HT1080 (cell line): ENCODE data around the gene TMEM92. TPM values are rescaled to one million over a fixed set of nuclear protein-coding genes. Genes with fewer than 3 reads are reported as not detected.
A peak's percentile ranks its signal among the peaks of the same experiment; 100 is the strongest.
"Not testable (repeated sequence)": the region's sequence is repeated elsewhere in the genome, so short reads cannot be mapped to it uniquely, and the experiment has no call there.

Experiments used
- DNase-seq: peaks from one replicate; pipeline ENCODE4 v3.0.0-alpha.2; 2015; ENCODE audit warnings: low read depth
- total RNA-seq: library from RNA; depleted of rRNA; stranded (reverse); fragments of >200 nt; shearing (Covaris generic); gene quantifications from 2 replicates; pipeline ENCODE4 v1.2.3, GENCODE V29; 2014

Gene TMEM92
- total RNA-seq, 1 experiment from 2014 or later: 2.5 TPM

DNA sequence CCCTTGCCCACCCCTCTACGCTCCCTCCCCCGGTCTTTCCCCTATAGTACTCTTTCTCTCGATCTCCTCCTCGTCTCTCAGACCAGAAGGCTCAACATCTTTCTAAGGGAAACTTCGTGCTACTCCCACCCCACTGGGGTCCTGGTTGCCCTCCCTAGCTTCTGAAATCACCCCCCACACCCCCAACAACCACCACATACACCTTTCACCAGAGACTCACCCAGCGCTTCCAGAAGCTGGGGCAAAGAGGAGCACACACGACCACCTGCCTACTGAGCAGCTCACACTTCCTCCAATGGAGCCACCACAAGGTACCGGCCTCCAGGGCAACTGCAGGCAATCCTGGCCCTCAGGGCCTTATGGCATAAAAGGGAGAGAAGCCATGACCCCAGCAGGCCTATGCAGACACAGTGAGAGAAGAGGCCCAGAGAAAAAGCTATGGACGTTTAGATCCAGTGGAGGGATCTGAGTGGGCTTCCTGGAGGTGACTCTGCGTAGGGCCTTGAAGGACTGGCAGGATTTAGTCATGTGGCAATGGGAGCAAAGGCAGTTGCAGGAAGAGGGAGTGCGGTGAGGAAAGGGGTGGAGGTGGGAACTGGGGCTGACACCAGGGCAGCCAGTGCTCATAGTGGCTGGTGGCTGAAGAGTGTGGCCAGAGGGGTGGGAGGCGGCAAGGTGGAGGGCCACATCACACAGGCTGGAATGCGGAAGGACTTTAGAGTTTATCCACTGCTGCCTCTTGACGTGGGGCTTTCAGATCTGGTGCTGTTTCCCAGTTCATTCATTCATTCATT, 12.1 kb upstream of the TMEM92 start:
- DNase-seq: no peak

DNA sequence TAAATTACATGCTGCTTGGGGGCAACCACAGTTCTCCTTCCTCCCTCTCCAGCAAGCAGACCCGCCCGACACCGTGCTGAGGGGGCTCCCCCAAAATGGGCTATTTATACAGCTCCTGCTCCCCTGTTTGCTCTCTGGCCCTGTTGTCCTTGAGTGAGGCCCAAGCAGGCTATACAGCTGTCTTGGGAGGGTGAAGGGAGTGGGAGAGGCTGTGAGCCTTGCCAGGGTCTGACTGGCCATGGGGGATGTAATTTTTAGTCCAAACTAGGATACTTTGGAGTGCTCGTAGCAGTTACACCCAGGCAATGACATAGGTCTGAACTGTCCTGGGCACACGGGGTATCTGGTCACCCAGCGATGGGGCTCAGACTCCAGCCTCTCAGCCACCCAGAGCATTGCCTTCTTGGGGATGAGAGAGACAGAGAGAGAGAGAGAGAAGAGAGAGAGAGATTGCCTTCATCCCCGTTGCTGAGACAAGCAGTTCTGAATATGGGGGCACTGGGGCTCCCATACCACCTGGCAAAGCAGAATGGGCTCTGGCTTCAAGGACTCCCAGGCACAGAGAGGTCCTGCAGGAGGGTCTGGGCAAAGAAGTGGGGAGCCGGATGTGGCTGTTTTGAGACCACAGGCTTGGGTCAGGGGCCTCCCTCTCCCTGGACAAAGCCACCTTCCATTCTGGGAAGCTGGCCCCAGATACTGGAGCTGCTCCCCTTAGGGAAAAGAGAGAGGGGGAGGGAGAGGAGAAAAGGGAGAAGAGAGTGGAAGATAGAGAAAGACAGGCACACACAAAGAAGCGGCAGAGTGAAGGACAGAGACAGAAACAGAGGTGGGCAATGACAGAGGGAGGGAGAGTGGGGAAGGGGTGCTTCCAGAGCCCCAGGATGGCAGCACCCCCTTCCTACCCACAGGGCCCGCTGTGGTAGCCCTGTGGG, 10.7 kb upstream of the TMEM92 start:
- no peak for DNase-seq

DNA sequence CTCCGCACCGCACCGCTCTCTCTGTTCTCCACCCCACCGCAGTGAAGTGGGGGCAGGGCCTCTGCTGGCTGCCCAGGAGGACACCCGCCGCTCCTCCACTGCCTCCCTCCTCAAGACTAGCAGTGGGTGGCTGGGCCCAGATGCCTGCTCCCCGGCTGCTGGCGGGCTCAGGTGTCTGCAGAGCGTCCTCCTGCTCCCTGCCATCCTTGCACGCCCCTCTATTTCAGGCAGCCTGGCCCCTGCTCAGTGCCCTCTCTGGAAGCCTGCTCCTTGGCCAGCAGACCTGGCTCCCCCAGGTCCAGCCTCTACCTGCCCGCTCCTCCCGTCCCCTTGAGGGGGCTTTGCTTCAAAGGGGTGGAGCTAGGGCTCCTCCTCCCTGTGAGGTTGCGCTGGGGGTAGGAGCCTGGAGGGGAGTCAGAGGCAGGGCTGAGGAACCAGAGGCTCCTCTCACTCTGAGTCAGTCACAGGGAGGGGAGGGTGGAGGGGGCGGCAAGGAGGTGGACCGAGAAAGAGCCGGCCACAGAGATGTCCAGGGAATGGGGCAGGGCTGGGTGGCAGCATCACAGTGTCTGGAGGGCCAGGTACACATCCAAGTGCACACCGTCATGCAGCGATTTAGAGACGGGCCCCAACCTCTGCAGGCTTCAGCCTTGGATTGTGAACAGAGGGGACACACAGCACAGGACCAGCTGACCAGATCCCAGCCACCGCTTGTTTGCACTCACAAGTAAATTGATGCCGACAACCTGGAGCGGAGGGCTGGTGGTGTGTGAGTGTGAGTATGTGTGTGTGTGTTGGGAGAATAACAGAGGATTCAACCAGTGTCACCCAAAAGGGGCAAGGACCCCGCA, 9.8 kb upstream of the TMEM92 start:
- no peak for DNase-seq

DNA sequence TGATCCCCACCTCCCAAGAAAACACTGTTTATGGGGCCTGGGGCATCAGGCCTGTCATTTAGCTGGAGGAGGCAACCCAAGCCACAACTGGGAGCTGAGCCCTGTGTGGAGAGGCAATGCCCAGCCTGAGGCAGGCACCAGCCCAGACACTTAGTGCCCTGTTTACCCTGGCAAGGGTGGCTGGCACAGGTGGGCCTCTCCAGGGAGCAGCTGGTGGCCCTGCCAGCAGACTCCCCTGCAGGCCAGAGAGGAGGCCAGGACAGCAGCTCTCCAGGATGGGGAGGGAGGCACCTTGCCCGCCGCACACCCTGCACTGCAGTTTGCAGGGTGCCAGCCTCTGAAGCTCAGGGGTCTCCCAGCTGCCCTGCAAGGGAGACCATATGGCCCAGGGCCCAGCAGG, 9.1 kb upstream of the TMEM92 start:
- DNase-seq: no peak

DNA sequence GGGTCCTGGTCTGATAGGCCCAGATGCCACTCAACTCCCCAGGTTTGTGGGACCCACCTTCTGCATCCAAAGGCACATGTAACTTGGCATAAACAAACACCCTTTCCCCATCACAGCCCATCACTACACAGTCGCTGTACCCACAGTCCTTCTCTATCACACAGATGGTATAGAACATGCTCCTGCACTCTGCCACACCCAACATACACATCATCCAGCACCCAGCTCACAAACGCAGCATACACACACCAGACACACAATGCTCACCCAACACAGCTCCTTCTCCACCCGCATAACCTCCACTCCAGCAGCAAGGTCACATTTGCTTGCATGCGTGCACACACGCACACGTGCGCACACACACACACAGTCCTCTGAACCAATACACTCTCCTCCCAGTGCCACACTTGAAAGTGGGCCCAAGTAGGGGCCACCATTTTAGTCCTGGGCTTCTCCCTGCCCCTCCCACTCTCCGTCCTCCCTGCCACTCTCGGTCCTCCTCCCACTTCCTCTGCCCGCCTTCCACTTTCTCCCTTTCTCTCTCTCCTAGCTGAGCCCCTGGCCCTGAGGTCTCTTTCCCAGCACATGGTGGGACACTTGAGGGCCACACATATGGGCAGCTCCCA, 8.5 kb upstream of the TMEM92 start:
- no peak for DNase-seq

DNA sequence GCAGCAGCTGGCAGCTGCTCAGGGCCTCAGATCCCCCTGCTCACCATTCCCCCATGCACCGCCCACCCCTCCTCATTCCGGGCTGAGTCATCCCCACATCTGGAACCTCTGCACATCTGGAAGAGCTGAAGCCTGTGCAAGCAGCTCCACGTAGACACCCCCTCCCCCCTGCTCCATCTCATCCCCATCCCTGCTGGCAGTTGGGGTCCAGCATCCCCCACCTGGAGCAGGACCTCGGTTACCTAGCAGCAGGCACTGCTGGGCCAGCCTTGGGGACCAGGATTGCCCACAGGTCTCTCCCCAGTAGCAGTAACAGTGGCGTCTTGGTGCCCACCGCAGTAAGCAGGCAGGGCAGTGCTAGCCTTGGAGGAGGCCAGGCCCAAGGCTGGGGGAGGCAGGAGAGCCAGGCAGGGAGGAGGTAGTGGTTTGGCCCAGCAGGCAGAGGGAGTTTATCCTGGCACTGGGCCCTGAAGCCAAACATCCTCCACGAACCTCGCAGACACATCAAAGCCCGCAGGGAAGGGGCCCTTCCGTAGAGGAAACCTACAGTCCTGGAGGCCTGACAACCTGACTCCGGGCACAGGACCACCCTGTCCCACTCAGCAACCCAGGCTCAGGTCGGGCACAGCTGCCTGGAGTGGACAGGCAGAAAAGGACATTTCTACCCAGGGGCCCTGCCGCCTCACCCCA, 7.7 kb upstream of the TMEM92 start:
- peak; percentile 87 for DNase-seq

DNA sequence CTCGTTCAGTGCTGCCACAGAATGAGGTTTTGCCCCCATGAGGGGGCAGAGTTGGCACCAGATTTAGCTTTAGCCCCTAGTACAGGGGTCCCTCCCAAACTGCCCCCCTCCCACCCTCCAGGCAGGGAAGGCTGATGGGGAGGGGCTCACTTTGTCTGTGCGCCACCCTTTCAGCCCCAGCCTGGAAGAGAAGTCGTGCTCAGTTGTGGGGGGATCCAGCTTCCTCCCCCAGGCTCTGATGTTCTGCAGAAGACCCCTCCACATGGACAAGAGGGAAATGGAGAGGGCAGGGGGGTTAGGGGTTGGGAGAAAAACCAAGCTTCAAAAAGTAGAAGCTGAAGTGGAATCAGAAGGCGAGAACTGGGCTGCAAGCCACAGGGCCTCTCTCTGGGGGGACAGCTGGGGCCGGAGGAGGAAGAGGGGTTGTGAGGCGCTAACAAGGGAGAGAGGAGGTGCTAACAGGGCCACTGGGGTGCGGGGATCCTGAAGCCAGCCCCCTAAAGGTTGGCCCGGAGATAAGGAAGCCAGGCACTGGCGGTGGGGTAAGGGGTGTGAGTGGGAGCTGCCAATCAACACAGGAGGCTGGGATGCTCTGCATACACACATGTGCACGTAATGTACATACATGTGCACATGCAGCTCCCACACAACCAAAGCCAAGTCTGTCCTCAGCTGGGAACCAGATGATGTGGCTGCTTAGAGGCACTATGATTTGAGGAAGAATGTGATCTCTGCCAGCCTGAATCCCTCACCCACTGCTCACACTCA, 7.0 kb upstream of the TMEM92 start:
- DNase-seq: no peak

DNA sequence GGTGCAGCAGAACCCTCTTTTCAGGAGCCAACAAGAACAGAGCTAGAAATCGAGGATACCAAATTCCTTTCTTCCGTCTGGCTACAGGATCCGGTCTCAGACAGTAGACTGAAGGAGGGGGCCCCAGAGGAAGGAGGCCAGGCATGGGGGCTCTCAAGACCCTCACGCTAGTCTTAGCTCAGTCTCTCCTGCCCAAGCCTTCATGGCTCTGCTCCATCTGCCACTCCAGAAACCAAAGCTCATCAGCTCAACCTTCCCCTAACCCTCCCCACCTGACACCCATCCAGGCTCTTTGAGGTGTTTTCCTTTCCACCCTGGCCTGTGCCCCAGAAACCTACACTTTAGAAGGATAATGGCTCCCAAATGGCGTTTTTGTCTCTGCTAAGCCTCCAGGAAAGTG, 6.2 kb upstream of the TMEM92 start:
- DNase-seq: no peak

DNA sequence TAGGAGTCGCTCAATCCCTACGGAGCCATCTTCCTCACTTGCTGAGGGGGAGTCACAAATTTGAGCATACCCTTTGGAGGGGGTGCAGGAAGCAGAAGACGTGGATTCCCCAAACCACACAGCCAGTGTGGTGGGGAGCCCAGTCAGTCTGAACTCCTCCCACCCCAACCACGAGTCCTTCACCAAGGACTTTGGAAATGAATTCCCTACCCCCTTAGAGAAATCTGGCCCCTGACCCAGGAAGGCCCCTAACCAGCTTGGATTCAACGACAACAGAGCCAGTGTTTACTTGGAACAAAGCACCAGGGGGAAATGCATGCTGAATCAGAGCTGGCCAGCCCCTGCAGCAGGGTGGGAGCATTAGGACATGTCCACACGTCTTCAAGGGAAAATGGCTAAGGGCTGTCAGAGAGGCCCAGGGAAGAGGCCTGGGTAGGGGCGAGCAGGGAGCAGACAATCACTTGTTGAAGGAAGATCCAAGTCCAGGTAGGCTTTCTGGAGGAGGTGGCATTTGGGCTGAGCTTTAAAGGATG, 5.5 kb upstream of the TMEM92 start:
- DNase-seq: no peak

DNA sequence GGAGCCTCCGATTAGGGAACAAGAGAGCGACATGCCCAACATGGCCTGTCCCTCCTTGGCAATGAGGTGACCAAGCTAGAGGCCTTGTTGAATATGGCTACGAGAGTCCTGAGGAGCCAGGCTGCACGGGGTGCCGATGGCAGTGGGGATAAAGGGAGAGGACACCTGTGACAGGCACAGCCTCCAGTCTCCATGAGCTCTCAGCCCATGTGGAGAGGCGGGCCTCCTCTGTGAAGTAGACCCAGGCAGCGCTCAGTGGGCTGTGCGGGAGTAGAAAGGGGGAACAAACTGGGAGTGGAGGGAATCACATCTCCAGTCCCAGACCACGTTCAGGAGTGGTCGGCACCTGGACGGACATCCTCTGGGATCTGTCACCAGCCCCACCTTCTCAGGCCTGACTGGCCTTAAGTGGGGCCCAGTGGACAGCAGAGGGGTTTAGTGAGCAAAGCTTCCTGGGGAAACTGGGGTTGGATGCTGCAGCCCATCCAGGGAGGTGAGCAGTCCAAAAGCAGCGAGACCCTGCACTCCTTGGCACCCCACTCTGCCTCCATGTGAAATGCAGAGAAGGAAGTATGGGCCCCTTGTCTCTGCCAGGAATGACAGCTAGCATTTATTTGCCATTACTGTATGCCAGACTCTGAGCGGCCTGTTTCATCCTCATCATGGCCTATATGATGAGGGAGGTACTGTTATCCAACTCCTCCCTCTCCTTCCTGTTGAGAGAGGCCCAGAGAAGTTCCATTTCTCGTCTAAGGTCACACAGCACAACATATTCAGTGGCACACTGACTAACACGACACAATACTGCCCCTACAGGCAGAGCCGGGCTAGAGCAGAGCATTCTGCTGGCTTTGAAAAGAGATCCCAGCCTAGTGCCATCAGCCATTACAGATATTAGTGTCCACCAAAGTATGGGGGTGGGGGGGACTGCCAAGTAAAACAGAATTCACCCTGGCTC, 4.5 kb upstream of the TMEM92 start:
- DNase-seq: peak; percentile 67

DNA sequence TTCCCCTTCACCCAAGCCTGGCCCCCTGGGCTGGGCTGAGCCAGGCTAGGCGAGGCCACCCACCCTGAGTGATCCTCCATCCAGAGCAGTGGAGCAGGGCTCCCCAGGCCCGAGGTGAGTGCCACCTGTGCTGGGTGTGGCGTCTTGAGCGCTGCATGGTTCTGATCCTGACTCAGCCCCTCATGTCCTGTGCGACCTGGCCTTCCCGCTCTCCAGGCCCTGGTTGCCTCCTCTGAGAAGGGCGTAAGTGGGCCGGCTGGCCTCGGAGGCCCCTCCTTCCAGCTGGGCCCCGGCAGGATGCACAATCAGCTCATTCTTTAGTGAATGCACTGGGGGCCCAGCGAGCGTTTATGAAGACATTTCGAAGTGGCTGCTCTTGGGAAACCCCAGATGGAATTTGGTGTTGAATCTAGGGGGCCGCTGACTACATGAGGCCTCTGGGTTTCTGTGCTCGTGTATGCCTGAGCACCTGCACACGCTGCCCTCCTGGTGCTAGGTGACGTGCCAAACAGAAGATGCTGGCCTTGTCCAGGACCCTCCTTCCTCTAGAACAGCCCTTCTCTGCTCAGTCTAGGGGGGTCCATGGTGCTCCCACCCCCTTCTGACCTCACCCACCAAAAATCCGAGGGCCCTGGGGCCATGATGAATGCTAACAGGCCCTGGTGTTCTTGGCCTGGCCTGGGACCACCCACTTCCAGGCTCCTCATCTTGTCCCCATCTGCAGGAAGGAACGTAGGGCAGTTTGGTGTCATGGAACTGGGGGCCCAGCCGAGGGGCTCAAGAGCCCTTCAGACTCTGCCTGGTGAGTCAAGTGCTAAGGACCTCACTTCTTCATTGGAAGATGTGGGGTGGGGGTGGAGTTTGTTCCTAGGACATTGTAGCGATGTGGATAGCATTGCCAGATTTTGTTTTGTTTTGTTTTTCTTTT, 3.6 kb upstream of the TMEM92 start:
- no peak for DNase-seq

DNA sequence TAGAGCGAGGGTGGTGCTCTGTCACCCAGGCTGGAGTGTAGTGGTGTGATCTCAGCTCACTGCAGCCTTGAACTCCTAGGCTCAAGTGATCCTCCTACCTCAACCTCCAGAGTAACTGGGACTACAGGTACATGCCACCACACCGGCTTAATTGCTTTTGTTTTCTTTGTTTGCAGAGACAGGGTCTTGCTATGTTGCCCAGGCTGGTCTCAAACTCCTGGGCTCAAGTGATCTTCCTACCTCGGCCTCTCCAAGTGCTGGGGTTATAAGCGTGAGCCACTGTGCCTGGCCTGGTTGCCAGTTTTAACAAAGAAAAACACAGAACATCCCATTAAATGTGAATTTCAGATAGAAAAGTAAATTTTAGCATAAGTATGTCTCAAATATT, 2.9 kb upstream of the TMEM92 start:
- not testable (repeated sequence) for DNase-seq

DNA sequence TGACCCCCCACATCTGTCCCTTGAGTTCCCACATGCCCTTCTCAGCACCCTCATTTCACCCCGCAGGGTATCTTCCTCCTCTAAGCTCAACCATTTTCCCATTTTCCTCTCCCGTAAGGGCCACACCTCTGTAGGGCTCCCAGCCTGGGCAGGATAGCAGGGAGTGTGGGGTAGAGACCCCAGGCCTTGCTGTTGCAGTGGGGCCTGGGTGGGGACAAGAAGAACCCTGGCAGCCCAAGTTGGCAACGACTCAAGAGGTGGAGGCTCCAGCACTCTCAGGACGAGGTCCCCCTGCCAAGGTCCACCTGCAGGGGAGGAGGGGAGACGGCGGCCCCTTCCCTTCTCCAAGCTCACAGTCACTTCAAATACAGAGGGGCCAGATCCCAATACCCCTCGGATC, 2.0 kb upstream of the TMEM92 start:
- no peak for DNase-seq

DNA sequence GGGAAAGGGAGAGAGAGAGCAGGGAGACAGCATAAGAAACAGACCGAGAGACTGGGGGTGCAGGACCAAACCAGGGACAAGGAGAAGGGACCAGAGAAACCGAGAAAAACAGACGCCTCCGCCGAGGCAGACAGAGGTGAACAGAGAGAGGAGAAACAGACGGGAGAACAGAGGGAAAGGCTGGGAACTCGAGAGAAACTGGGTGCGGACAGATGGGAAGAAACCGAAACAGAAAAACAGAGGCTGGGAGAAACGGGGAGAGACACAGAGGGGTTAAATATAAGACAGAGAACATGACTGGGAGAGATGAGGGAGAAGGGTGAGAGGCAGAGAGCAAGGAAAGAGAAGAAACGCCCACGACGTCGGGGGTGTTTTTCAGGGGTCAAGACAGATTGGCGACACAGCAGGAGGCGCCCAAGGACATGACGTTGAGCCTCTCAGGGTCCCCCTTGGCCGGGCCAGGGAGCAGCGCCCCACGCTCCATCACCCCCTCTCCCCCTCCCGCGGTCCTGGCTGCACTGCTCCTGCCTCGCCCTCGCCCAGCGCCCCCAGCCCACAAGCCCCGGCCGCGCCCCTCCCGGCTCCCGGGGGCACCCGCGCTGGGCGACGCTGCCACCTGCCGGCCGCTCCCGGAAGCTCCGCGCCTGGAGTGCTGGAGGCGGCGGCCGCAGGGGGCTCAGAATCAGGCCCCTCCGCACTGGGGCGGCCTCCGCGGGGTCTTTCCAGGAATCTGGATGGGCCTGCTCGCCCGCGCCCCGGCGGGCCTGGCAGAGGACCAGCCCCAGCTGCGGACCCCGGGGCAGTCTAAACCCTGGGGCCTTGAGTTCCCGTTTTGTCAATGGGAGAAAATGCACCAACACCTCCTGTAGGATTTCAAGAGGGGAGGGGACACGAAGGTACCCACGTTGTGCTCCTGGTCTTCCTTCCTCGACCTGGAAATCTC, 1.3 kb upstream of the TMEM92 start:
- DNase-seq: peak; percentile 48

DNA sequence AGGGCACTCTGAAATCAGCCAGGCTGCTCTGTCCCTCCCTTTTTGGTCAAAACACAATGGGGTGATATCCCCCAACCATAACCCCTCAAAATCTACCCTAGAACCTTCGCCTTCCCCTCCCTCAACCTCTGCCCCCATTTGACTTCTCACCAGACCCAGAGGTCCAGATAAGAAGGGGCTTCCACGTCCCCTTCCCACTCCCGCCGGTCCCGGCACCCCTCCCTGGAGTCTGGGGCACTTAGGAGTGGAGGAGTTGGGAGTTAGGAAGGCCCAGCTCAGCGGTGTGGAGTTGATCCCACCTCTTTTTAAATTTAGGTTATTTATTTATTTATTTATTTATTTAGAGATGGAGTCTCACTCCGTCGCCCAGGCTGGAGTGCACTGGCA, 619 bp upstream of the TMEM92 start:
- DNase-seq: no peak

DNA sequence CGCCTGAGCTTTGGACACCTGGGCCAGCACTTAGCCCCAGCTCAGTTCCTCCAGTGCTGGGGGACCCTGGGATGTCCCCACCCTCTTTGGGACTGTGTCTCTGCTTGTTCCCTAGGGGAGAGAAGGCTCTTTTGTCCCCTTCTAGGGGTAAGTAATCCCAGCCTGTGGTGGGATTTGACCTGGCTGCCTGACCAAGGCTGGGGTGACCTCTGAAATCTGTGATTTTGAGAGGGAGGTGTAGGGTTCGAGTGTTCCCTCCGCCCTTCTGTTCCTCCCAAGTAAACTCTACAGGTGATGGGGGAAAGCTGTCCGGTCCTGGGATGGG, 593 bp downstream of the TMEM92 start:
- DNase-seq: no peak
